GM21576 (cell line): ENCODE results near the gene SPSB1.

Experiments used
- ATAC-seq: cut with Tn5 transposase; IDR thresholded peaks from one replicate; pipeline ENCODE4 v1.9.1; 2021; ENCODE audit warnings: mild to moderate bottlenecking, moderate library complexity; ENCODE audit not compliant: unreplicated experiment

SPSB1 gene

DNA sequence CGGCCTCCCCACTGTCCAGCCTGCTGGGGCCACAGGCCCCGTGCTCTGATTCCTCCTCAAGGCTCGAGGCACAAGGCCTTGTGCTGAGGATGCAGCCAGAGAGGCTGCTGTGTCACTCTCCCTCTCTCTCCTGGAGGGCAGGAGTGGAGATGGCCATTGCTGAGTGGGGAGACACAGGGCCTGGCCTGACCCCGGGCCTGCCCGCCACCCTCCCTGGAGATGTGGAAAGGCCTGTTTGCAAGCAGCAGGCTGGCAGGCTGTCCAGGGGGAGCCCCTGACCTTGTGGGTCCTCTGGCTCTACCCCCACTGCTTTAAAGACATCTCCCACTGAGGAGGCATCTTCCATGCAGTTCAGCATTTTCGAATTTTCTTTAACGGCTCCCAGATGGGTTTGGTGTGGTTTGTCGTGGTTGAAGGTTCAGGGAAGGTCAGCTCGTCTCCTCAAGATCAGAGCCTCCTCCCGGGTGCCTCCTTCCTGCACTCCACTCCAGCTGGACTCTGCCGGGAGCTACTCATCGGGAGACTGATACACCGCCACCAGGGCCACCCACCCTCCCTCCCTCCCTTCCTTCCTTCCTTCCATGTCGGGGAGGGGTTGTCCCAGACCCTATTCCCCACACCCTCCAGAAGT, 69.1 kb downstream of the SPSB1 start:
- ATAC-seq, result no peak

DNA sequence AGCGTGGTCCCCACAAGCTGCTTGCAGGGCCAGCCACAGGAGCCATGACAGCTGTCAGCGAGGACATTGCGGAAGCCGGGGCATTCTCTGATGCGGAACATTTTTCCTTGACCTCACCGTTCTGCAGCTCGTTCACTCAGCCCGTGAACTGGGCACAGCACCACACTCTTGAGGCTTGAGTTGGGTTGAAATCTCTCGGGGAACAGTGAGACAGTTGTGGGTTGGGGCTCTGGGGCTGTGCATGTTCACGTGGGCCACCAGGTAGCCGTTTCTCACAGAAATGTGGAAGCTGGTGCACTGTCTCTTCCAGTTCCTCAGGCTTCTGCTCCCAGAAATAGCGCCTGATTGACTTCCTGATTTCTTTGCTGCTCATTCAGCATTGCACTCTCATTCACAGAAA, 69.8 kb downstream of the SPSB1 start:
- no peak for ATAC-seq

GRCh38 chr1:9363061-9363471, 70.4 kb downstream of the SPSB1 start:
- ATAC-seq, result no peak

- ATAC-seq, result no peak
Observed at GRCh38 chr1:9366298-9366697, 73.6 kb downstream of the SPSB1 start.

GRCh38 chr1:9366943-9367780, 74.5 kb downstream of the SPSB1 start:
- no peak for ATAC-seq

DNA sequence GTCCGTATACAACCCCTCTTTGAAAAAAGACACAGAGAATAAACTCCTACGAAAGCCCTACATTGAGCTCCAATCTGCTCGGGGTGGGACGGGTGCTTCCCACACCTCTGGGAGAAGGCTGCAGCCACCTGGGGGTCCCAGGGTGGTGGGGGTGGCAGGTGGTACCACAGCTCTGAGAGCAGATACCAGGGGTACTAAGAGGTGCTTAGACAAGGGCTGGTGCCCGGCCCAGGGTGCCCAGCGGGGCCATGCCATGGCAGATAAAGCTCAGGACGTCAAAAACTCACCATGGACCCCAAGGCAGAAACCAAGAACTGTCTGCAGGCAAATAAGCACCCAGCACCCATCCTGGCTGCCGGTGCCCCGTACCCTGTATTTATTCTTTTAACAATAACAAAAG, 75.1 kb downstream of the SPSB1 start:
- no peak for ATAC-seq

DNA sequence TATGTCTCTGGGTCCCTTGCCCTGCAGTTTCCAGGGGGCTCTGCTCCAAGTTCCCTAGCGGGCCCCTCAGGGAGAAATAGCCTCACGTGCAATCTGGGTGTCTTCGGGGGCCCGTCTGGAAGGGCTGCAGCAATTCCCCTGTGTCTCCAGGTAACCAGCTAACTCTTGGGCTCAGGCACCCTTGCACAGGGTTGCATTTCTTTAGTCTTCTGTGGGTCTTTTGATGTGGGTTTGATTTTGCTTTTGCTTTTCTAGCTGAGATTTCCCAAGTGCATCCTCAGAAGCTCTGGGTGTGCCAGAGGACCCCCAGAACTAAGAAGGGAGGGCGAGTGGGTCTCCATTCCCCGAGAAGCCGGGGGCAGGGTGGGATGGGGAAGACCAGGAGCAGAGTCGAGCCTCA, 75.7 kb downstream of the SPSB1 start:
- no peak for ATAC-seq

DNA sequence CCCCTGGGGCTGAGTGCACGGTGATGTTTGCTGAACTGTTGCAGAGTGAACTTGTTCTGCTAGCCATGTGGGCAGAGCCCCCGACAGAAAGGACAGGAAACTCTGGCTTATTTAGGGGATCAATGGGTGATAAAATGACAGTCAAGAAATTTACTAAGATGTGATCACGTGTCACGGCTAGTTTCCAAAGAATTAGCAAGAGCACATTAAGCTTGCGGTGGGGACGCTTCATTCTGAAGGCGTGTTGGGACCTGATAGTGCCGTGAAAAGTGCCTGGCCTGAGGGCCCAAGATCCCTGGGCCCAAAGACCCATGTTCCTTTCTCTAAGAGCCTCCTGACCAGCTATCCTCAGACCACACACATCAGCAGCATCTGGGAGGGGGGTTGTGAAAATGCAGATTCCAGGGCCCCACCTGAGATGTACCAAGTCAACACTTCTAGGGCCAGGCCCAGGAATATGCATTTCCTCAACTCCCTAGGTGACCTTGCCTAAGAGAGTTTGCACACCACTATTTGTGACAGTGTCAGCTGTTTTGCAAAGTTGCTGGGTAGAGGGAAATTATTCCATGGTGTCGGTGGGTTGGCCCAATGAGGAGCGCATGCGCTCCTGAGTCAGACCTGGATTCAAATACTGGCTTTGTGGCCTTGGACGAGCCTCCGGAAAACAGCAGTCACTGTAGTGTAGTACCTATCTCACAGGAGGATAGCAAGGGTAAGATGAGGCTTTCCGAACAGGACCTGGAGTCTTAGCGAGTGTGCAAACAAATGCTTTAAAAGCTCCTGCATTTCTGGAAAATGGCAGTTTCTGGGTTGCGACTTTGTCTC, 77.5 kb downstream of the SPSB1 start:
- ATAC-seq, result no peak

GRCh38 chr1:9371391-9371935, 78.8 kb downstream of the SPSB1 start:
- ATAC-seq, result no peak

GRCh38 chr1:9371951-9372350, 79.3 kb downstream of the SPSB1 start:
- ATAC-seq, result no peak

- no peak for ATAC-seq
Observed at GRCh38 chr1:9373619-9374018, 80.9 kb downstream of the SPSB1 start.

DNA sequence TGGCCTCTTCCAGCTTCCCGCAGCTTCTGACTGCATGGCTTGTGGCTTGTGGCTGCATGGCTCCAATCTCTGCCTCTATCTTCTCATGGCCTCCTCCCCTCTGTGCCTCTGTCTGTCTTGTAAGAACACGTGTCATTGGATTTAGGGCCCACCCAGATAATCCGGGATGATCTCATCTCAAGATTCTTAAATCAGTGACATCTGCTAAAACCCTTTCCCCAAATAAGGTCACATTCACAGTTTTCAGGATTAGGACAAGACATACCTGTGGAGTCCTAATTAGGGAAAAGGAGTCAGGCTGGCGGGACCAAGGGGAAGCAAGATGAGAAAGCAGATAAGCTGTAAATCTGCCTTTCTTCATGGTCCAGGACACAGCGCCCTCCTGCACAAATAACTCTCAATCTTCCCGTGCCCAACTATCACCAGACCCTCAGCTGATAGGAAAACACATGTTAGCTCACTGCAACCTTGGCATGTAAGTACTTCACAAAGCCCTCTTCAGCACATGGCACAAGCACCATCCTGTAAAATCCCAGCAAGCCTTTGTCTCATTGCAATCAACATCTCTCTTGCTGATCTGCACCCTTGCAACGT, 82.2 kb downstream of the SPSB1 start:
- no peak for ATAC-seq

- ATAC-seq, result no peak
Observed at GRCh38 chr1:9375912-9376311, 83.2 kb downstream of the SPSB1 start.

- no peak for ATAC-seq
Observed at GRCh38 chr1:9376430-9376829, 83.7 kb downstream of the SPSB1 start.

- no peak for ATAC-seq
Observed at GRCh38 chr1:9376886-9377333, 84.2 kb downstream of the SPSB1 start.

DNA sequence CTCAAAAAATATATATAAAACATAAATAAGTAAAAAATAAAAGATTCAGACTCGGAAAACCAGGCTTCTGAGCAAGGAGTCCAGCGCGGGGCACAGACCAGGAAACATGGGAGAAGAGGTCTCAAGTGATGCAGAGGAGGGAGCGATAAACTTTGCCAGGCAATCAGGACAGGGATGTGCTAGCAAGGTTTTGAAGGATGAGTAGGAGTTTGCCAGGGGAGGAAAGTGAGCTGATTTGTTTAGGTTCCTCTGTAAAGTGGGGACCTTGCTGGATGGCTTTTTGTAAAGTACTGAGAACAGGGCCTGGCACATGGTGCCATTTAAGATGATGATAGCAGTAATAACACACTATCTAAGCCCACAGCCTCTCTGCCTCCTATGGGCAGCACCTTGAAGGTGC, 86.1 kb downstream of the SPSB1 start:
- ATAC-seq, result no peak

DNA sequence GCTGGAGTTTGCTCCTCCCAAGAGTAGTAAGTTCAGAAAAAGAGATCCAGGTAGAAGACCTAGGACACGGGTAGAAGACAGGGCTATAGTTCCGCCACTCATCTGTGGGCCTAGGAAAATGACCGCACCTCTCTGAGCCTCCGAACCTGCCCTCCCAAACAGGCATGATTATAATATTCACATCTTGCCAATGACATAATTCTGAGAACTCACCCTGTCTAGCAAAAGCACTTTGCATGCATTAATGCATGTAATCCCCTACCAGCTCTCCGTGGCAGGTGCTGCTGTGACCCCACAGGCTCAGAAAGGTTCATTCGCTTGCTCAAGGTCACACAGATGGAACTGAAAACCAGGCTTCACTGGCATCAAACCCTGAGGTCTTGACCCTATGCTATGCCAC, 88.0 kb downstream of the SPSB1 start:
- no peak for ATAC-seq

GRCh38 chr1:9382643-9383491, 90.2 kb downstream of the SPSB1 start:
- ATAC-seq, result no peak

DNA sequence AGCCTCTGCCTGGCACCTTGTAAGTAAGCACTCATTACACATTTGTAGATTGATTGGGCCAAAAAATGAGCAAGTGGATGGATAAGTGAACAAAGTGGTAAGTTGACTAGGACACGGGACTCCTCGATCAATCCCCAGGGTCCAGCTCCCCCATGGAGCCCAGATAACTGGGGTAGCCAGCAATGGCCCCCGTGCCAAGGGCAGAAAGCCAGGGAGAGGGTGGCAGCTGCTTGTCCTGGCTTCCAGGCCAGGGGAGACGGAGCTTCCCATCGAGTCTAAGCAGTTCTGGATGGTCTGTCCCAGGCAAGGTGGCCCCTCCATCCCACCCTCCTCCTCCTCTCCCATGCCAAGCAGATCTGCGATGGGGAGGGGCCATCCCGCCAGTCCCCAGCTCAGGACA, 91.4 kb downstream of the SPSB1 start:
- ATAC-seq, result no peak

DNA sequence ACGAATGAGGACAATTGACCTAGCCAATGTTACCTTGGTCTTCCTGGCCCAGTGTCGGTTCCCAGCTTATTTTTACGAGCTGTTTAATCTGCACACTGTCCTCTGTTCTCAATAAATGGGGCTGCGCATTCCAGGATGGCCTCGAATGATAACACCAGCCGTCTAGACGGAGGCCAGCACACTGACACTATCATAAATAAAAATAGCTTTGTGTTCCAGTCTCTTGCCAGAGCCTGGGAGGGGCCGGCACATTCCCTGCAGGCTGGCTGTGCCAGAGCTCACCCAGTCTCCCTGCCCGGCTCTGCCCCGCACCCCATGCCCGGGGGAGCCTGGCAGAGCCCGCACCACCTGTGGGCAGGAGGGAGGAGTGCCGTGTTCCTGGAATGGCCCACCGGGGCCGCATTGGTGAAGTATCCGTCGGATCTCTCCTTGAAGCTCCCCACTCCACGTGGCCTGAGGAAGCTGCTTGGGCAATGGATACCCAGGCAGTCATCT, 92.1 kb downstream of the SPSB1 start:
- no peak for ATAC-seq
